ENCODE measurements around the gene GNB3.
A peak's percentile ranks its signal among the peaks of the same experiment; 100 is the strongest.

GNB3 gene

GRCh38 chr12:6824085-6824775 lies 16.5 kb upstream of the GNB3 start:
- DNase-seq: no peak

DNA sequence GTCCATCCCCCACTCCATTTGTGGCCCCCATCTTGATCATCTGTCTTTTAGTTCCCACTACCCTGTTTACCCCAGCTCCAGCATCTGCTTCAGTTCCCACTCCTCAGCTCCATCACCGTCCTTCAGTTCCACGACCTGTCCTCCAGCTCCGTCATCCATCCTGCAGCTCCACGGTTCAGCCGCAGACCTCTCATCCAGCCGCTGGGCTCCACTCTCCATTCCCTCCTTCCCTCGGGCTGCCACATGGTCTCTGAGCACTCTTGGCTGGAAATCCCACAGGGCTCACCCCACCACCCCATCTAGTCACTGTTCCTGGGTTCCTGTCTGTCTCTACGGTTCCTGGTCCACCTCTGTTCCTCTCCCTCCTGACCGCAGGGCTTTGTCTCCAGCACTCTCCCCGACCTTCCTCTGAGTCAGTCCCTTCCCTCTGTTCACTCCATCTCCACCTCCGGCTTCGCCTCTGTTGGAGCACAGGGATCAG lies 15.8 kb upstream of the GNB3 start:
- DNase-seq: no peak

GRCh38 chr12:6825398-6826124 lies 15.2 kb upstream of the GNB3 start:
- peak; percentile 83 for DNase-seq

- DNase-seq: no peak
Measured at GRCh38 chr12:6826125-6826733, 14.5 kb upstream of the GNB3 start.

- DNase-seq: no peak
Measured at GRCh38 chr12:6826734-6827436, 13.8 kb upstream of the GNB3 start.

- peak; percentile 45 for DNase-seq
Measured at GRCh38 chr12:6827437-6827911, 13.3 kb upstream of the GNB3 start.

GRCh38 chr12:6827982-6828780 lies 12.5 kb upstream of the GNB3 start, which contains the start of gene P3H3:
TSS of gene P3H3 (plus strand) at chr12:6828407. CDS start at chr12:6828441, 34 bp downstream.
- DNase-seq: no peak

DNA sequence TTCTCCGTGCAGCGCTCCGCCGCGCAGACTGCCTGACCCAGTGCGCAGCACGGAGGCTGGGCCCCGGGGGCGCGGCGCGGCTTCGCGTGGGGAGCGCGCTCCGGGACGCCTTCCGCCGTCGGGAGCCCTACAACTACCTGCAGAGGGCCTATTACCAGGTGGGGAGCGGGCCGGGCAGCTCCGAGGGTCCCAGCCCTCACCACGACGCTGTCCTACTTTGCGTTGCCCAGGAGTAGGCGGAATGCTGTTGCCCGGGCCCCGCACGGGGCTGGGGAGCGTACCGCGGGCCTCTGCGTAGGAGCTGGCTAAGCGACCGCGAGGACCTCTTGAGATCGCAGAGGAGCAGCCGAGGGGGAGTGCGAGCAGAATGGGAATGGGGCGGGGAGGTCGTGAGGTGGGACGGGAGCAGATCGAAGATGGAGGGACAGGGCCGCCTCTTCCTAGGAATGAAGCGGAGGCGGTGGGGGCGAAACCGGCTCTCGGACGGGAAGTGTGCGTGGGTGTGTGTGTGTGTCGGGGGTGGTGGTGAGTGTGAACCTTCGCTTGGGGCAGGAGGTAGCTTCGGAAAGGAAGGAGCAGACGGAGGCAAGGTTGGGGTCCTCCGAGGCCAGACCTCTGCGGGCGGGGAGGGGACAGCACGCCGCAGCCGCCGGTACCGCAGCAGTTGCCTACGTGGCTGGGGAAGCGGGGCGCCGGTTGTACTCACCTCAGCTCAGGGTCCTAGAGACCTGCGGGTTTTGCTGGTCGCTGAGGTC lies 11.8 kb upstream of the GNB3 start:
- DNase-seq: peak; percentile 44

GRCh38 chr12:6829536-6830220 lies 11.0 kb upstream of the GNB3 start:
- DNase-seq: no peak

DNA sequence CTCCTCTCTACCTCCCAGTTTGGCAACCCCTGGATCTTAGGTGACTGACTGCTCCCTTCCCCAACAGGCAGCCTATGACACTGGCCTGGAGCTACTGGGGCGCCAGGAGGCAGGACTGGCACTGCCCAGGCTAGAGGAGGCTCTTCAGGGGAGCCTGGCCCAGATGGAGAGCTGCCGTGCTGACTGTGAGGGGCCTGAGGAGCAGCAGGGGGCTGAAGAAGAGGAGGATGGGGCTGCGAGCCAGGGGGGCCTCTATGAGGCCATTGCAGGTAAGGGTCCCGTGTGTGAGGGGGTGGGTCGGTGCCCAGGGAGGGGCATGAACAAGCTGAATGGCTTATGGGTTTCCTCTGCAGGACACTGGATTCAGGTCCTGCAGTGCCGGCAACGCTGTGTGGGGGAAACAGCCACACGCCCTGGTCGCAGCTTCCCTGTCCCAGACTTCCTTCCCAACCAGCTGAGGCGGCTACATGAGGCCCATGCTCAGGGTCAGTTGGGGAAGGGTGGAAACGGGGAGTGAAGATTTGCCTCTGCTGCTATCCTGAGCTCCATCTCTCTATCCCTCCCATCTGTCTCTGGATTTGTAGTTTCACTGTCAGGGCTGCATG lies 10.3 kb upstream of the GNB3 start:
- DNase-seq: no peak

DNA sequence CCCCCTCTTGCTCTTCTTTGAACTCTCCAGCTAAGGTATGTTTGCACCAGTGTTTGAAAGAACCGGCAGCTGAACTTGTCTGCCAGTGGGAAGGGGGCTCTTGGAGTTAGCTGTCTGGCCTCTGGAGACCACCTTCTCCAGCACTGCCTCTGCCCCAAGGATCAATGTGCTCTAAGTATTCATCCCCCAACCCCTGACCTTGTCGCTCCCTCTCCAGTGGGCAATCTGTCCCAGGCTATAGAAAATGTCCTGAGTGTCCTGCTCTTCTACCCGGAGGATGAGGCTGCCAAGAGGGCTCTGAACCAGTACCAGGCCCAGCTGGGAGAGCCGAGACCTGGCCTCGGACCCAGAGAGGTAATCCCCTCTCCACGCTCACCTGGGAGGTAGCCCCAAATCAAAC lies 9.7 kb upstream of the GNB3 start:
- DNase-seq: no peak

GRCh38 chr12:6831450-6831995 lies 9.2 kb upstream of the GNB3 start:
- DNase-seq: no peak

DNA sequence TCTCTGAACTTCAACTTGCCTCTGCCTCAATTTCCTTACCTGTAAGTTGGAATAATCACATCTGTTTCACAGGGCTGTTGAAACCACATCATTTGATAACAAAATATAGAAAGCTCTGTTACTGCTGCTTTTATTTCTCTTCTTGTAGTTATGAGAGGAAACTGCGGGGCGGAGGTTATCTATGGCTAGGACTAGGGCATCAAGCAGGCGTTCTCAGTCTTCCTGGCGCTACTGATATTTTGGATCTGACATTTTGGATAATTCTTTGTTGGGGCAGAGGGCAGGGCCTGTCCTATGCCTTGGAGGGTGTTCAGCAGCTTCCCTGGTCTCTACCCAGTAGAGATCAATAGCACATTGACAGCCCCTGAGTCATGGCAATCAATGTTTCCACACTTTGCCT lies 8.6 kb upstream of the GNB3 start:
- no peak for DNase-seq

DNA sequence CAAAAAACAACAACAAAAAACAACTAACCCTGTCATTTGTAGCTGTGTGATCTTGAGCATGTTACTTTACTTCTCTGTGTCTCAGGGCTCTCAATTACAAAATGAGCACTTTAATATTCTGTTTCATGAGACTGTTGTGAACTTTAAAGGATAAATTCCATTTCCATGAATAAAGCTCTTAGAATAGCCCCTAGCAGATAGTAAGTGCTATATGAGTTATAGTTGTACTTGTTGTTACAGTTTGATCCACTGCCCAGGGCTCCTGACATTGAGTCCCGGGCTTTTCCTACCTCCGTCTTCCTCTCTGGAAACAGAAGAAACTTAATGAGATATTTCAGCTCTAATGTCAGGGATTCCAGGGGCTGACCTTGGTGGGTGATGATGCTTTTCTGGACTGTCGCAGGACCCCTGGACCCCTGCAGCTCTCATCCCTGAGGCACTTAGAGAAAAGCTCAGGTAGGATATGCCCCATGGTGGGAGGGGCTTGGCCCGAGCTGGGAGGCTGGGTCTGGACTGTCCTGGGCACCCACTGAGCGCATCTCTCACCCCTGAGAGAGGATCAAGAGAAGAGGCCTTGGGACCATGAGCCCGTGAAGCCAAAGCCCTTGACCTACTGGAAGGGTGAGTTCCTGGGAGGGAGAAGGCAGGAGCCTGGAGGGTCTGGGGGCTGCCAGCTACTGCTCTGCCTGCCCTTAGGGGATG lies 7.4 kb upstream of the GNB3 start:
- DNase-seq: no peak

DNA sequence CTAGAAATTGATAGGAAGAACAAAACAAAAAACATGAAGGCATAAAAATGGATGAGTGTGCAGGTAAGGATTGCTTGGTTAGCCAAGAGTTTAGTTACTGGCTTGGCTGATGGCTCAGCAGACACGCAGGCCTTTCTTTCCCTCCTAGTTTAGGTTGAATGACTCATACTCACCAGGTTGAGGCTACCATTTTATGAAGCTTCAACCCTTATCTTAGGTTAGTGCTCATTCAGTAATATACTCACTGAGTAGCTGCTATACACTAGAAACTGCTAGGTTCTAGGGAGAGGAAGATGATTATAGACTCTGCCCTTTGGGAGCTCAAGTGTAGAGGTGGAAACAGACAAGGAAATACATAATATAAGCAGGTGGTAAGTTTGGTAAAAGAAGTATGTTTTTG lies 6.5 kb upstream of the GNB3 start:
- no peak for DNase-seq

DNA sequence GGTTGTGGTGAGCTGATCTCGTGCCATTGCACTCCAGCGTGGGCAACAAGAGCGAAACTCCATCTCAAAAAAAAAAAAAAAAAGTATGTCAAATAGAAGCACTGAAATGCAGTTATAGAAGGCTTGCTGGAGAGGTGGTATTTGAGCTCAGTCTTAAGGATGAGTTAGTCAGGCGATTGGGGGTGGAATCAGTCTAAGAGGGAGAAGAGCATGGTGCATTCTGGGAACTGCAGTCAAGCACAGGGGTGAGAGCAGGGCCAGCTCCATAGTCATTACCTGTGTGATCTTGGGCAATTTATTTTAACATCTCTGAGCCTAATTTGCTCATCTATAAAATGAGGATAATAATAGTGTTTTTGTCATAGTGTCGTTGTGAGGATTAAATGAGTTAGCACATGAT lies 5.9 kb upstream of the GNB3 start:
- DNase-seq: no peak

- DNase-seq: no peak
Measured at GRCh38 chr12:6836851-6837250, 3.9 kb upstream of the GNB3 start.

GRCh38 chr12:6837370-6838060 lies 3.2 kb upstream of the GNB3 start:
- no peak for DNase-seq

GRCh38 chr12:6838854-6839253 lies 1.9 kb upstream of the GNB3 start:
- DNase-seq: no peak
